DMS153 (cell line): Measurements from ENCODE around the gene WASHC1.
"Not testable (repeated sequence)": the region's sequence is repeated elsewhere in the genome, so short reads cannot be mapped to it uniquely, and the experiment has no call there.

ENCODE experiments used
- DNase-seq: peaks from one replicate; lab custom pipeline; 2025; lab: John Stamatoyannopoulos, UW

Gene WASHC1, protein sequence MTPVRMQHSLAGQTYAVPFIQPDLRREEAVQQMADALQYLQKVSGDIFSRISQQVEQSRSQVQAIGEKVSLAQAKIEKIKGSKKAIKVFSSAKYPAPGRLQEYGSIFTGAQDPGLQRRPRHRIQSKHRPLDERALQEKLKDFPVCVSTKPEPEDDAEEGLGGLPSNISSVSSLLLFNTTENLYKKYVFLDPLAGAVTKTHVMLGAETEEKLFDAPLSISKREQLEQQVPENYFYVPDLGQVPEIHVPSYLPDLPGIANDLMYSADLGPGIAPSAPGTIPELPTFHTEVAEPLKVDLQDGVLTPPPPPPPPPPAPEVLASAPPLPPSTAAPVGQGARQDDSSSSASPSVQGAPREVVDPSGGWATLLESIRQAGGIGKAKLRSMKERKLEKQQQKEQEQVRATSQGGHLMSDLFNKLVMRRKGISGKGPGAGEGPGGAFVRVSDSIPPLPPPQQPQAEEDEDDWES

DNA sequence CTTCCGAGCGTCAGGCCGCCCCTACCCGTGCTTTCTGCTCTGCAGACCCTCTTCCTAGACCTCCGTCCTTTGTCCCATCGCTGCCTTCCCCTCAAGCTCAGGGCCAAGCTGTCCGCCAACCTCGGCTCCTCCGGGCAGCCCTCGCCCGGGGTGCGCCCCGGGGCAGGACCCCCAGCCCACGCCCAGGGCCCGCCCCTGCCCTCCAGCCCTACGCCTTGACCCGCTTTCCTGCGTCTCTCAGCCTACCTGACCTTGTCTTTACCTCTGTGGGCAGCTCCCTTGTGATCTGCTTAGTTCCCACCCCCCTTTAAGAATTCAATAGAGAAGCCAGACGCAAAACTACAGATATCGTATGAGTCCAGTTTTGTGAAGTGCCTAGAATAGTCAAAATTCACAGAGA is at the start of gene WASHC1:
TSS of gene WASHC1 (minus strand) at position 101 of the 400 bp plus-strand sequence. CDS start 4,457 bp downstream, outside the sequence.
- not testable (repeated sequence) for DNase-seq

DNA sequence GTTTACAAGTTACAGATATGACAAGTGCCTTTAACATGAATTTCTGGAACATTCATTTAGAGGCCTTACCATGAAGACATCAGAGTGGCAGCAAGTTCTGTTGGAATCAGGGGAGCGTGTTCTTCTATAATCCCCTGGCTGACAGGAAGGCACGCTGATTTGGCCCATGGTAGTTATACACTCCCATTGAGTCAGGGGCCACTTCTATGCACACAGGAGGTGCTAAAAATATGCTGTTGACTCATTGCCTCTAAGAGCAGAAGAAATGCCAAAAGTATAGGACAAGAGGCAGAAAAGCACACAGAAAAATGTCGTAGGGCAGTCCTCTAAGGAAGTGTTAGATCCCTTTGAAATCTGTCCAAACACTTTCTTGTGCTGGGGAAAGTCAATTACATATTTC is 49.1 kb upstream of the WASHC1 start:
- DNase-seq: not testable (repeated sequence)

- DNase-seq: not testable (repeated sequence)
These were observed 47.1 kb upstream of the WASHC1 start for GRCh38 chr9:76389-76788.

- DNase-seq: not testable (repeated sequence)
These were observed 44.8 kb upstream of the WASHC1 start for GRCh38 chr9:73900-74525.

DNA sequence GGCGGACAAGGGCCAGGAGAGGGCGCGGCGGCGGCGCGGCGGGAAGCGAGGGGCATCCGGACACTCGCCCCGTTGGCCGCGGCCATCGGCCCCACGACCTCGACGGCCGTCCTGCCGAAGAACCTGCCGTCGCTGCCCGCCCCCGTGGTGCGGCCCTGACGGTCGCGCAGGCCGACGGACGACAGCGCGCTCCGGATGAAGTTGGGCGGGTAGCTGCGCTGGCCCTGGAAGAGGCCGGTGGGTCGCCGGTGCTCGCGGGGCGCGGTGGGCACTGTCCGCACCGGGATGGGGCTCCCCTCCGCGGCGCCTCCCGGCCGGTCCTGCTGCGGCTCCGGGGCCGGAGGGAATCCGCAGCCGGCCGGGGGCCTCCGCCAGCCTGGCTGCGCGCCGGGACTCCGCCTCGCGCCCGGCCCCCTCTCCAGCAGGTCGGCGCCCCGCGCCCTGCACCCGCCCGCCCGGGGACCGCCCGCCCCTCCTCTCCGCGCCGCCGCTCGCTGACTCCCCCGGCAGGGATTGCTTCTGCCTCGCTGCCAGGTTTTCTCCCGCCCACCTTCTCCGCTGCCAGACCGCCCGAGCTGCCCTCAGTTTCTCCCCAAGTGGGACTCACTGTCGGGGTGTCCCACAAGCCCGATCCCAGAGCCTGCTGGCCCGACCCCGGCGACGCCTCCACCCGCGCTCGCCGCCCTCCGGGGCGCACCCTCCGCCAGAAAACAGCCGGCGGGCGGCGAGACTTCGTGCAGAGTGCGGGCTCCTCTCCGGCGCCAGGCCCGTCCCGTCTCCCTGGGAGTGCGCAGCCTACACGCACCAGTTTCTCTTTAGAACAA is 44.0 kb upstream of the WASHC1 start:
- DNase-seq: not testable (repeated sequence)

DNA sequence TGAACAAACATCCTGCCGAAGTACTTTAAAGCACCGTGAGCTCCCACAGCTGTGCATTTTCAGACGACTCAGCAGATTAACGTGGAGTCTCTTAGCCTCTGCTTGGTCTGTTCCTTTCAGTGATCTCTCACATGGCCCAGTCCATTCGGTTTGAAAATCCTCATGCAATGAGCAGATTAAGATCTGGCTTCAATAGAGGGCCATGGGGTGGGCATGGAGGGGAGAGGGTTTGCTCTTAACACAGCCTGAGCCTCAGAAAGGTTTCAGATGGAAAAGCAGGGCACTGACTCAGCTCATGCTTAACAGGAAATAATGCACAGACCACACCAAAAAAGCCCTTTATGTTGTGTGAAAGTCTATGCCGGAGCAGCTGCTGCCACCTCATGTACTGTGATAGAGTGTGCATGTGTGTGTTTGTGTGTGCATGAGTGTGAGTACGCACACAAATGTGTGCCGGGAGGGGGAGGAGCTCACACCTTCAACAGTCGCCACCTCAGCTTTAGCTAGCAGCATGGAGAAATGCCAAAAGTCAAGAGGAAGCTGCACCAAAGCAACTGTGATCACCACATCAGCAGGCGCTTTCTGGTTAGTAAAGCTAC is 33.9 kb upstream of the WASHC1 start:
- DNase-seq: peak; percentile 14

DNA sequence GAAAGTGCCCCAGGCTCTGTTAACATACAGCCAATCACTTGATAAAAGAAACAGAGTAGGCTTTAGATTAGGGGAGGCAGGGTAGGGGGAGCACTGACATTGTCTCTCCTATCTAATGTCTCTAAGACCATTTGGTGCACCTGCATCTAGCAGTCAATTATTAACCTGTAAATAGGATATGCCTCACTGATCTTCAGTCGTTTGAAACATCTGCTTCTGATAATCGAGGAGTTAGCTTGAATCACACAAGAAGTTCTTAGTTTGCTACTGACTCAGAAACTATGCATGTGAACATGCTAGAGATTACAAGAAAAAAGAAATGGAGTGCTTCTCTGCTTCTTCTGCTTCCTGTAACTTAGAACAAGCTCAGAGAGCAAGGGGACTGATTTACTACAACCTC is 23.4 kb upstream of the WASHC1 start:
- not testable (repeated sequence) for DNase-seq

GRCh38 chr9:48190-48842 is 19.1 kb upstream of the WASHC1 start:
- not testable (repeated sequence) for DNase-seq

GRCh38 chr9:46639-47271 is 17.5 kb upstream of the WASHC1 start:
- not testable (repeated sequence) for DNase-seq

DNA sequence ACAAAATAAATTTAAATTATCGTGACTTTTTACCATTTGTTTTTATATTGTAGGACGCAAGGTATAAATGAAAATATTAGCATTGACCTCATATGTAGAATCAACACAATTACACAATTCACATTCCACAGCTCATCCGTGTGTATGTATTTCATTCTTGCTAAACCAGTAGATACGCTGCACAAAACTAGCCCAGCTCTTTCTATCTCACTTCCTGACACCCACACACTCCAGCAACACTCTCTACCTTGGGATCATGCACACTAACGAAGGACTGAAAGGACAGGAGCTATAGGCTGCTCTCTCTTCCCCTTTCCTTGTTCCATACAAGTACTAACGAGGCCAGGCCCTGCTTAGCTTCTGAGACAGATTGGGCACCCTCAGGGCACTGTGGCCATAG is 16.9 kb upstream of the WASHC1 start:
- DNase-seq: not testable (repeated sequence)

DNA sequence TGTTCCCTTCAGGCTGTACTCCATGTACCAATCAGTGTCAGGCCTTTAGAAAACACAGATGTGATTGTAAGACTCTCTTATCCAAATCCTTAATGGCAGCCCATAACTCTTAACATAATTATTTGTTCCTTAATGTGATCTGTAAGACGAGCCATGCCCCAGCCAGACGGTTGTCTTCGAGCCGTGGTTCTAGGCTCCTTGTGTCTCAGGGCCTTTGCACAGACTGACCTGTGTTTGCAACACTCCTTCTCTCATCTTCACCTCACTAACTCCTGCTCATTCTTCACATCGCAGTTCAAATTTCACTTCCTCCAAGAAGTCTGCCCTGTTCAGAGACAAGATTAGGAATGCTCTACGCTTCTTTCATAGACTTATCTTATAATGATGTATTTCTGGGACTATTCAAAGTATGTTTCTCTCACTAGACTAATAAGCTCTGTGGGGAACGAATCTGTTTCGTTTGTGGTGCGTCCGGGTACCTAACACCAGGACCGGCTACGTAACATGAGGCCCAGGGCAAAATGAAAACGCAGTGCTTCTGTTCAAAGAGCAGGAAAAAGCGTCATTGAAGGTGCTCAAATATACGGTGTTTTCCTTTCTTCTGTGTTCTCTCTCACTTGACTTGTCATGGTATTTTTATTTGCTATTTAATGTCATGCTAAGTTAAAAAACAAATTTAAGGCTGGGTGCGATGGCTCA is 16.1 kb upstream of the WASHC1 start:
- not testable (repeated sequence) for DNase-seq

DNA sequence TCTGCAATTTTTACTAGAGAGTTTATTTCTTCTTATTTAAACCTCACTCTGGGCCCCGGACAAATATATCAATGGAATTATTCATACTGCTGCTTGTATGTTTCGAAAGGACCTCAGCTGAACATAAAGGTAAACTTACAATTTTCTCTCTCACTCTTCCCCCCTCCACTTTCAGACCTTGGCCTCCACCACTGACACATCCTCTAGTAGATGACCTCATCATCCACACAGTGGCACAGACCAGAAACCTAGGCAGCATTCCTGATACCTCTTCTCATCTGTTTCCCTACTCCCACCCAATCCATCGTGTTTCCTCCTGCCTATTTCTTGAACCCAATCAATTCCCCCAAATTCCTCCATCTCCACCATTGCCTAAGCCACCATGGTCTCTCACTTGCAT is 15.2 kb upstream of the WASHC1 start:
- not testable (repeated sequence) for DNase-seq

DNA sequence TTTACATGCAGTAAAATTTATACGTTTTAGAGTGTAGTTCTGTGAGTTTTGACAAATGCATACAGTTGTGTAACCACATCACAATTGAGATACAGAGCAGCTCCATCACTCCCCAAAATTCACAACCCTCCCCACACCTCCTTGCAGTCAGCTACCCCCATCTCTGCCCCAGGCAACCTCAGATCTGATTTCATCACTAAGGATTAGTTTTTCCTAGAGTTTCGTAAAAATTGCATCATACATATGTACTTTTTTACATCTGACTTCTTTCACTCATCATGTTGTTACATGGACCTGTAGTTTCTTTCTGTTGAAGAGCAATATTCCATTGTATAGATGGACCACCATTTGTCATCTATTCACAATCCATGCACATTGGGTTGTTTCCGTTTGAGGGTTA is 14.4 kb upstream of the WASHC1 start:
- not testable (repeated sequence) for DNase-seq

- DNase-seq: not testable (repeated sequence)
These were observed 13.9 kb upstream of the WASHC1 start for GRCh38 chr9:43116-43515.

DNA sequence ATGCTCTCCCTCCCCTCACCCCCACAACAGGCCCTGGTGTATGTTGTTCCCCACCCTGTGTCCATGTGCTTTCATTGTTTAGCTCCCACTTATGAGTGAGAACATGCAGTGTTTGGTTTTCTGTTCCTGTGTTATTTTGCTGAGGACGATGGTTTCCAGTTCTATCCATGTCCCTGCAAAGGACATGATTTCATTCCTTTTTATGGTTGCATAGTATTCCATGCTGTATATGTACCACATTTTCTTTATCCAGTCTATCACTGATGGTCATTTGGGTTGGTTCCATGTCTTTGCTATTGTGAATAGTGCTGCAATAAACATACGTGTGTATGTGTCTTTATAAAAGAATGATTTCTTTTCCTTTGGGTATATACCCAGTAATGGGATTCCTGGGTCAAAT is 12.6 kb upstream of the WASHC1 start:
- not testable (repeated sequence) for DNase-seq

GRCh38 chr9:41261-41676 is 12.0 kb upstream of the WASHC1 start:
- DNase-seq: not testable (repeated sequence)

DNA sequence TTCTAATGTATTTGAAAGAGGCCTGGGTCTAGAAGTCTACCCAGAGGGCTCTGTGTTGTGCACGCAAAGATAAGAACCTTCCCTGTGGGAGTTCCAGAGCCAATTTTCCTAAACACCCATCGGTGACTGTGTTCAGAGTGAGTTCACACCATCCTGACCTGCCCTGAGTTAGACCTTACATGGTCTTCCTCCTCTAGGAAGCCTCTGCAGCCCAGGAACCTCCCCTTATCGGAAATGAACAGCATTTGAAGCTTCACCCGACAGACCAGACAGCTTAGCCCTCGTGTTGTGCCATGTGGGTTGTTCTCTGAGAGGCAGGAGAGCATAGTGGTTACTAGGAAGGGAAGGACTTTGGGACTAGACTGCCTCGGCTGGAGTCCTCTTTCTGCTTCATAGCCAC is 3.1 kb upstream of the WASHC1 start:
- DNase-seq: not testable (repeated sequence)

- not testable (repeated sequence) for DNase-seq
These were observed 481 bp downstream of the WASHC1 start for GRCh38 chr9:28775-29174.

DNA sequence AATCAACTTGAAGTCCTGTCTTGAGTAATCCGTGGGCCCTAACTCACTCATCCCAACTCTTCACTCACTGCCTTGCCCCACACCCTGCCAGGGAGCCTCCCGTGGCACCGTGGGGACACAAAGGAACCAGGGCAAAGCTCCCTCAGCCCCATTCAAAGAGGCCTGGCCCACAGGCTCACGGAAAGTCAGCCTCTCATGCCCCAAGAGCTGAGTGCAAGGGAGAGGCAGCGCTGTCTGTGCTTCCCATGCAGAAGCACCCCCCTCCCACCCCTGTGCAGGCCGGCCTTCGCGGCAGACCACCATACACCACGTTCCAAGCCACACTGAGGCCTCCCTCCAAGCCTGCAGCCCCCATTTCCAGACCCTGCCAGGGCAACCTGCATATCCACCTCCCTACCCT is 7.6 kb downstream of the WASHC1 start:
- not testable (repeated sequence) for DNase-seq

GRCh38 chr9:16875-17274 is 12.4 kb downstream of the WASHC1 start:
- not testable (repeated sequence) for DNase-seq
